Peyer's patch (tissue), 4 donors: ENCODE results near the gene IL16.

Experiments used
- POLR2A ChIP-seq, 2 donors: fragments of 450-650 bp; IDR thresholded peaks; one replicate each; pipeline ENCODE4 v1.5.1; 2017; ENCODE audit warnings: antibody characterized with exemption in 2 of 2, mild to moderate bottlenecking in 2 of 2, moderate library complexity in 2 of 2
- TF ChIP-seq, protein P1 (sequence below), 6 experiments: fragments of 450-650 bp in 4 of 6; fragments of 200-600 bp in 2 of 6; sonication (generic) in 1 of 6; IDR thresholded peaks; one replicate each; pipeline ENCODE4 v1.5.1; 2017 to 2019; ENCODE audit warnings: antibody characterized with exemption in 6 of 6, mild to moderate bottlenecking in 3 of 6, moderate library complexity in 1 of 6

DNA sequence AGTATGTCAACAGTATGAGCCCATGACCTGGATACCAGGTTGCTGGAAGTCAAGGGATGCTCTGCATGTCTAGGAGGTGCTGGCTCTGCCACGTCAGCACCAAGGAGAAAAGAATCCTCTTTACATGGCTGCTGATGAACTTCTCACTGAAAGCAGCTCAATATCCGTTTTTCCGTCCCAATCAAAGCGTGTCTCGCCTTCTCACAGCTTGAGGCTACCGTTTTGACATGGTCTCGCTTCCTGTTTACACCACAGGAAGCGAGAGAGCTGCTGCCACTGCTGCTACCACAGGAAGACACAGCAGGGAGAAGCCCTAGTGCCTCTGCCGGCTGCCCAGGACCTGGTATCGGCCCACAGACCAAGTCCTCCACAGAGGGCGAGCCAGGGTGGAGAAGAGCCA, 100.0 kb downstream of the IL16 start:
- TF ChIP-seq, protein P1, sequence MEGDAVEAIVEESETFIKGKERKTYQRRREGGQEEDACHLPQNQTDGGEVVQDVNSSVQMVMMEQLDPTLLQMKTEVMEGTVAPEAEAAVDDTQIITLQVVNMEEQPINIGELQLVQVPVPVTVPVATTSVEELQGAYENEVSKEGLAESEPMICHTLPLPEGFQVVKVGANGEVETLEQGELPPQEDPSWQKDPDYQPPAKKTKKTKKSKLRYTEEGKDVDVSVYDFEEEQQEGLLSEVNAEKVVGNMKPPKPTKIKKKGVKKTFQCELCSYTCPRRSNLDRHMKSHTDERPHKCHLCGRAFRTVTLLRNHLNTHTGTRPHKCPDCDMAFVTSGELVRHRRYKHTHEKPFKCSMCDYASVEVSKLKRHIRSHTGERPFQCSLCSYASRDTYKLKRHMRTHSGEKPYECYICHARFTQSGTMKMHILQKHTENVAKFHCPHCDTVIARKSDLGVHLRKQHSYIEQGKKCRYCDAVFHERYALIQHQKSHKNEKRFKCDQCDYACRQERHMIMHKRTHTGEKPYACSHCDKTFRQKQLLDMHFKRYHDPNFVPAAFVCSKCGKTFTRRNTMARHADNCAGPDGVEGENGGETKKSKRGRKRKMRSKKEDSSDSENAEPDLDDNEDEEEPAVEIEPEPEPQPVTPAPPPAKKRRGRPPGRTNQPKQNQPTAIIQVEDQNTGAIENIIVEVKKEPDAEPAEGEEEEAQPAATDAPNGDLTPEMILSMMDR (IDR thresholded peaks at IDR 0.05): no peak
- TF ChIP-seq POLR2A (IDR thresholded peaks at IDR 0.05): peak; percentile 39 to 41
